Activated CD8-positive, alpha-beta memory T cell treated with anti-CD3 and anti-CD28 coated beads for 24 hours (primary cell): Measurements from ENCODE around the gene NELFCD.

Source experiments
- DNase-seq: peaks from one replicate; pipeline ENCODE4 v3.0.0-alpha.2; 2020

The NELFCD gene

GRCh38 chr20:58975353-58975752 lies 5.7 kb upstream of the NELFCD start:
- no peak for DNase-seq

- peak; percentile 33 for DNase-seq
Measured at GRCh38 chr20:58976061-58976730, 4.9 kb upstream of the NELFCD start.

- peak; percentile 32 for DNase-seq
Measured at GRCh38 chr20:58978351-58979190, 2.5 kb upstream of the NELFCD start.

- peak; percentile 73 for DNase-seq
Measured at GRCh38 chr20:58981628-58982364, 740 bp downstream of the NELFCD start.

- peak; percentile 56 for DNase-seq
Measured at GRCh38 chr20:58982406-58983114, 1.5 kb downstream of the NELFCD start.

GRCh38 chr20:58983115-58983468 lies 2.0 kb downstream of the NELFCD start:
- peak; percentile 35 for DNase-seq

GRCh38 chr20:58984691-58985090 lies 3.6 kb downstream of the NELFCD start:
- DNase-seq = peak; percentile 47

GRCh38 chr20:58985656-58986055 lies 4.6 kb downstream of the NELFCD start:
- no peak for DNase-seq

GRCh38 chr20:58986286-58986967 lies 5.4 kb downstream of the NELFCD start:
- DNase-seq = peak; percentile 11

GRCh38 chr20:58986968-58987517 lies 6.0 kb downstream of the NELFCD start:
- peak; percentile 19 for DNase-seq

- DNase-seq = peak; percentile 30
Measured at GRCh38 chr20:58987790-58988564, 6.9 kb downstream of the NELFCD start.

GRCh38 chr20:58988565-58988882 lies 7.5 kb downstream of the NELFCD start:
- peak; percentile 21 for DNase-seq

- peak; percentile 30 for DNase-seq
Measured at GRCh38 chr20:58989196-58989595, 8.1 kb downstream of the NELFCD start.

- no peak for DNase-seq
Measured at GRCh38 chr20:58990651-58991445, 9.8 kb downstream of the NELFCD start.

- DNase-seq = no peak
Measured at GRCh38 chr20:58991715-58992114, 10.7 kb downstream of the NELFCD start.

- no peak for DNase-seq
Measured at GRCh38 chr20:58992911-58993310, 11.9 kb downstream of the NELFCD start.

GRCh38 chr20:58993332-58994248 lies 12.5 kb downstream of the NELFCD start:
- no peak for DNase-seq

GRCh38 chr20:58994390-58995159 lies 13.5 kb downstream of the NELFCD start:
- no peak for DNase-seq
